HepG2 (cell line): ENCODE measurements around the gene ZNF511. TPM values are rescaled to one million over a fixed set of nuclear protein-coding genes. Genes with fewer than 3 reads are reported as not detected.

Source experiments
- ETV5 ChIP-seq: IDR thresholded peaks from 2 replicates; pipeline ENCODE4 v1.6.1; 2018; ENCODE audit warnings: missing biosample characterization, missing genetic modification reagents, inconsistent platforms, borderline replicate concordance
- NFE2L2 ChIP-seq: fragments of 150-350 bp; IDR thresholded peaks from 2 replicates; pipeline ENCODE4 v1.6.1; 2014; ENCODE audit warnings: low read length
- PCBP1 ChIP-seq: fragments of 200-400 bp; formaldehyde crosslinking; IDR thresholded peaks from 2 replicates; pipeline ENCODE4 v1.6.1; 2017; ENCODE audit warnings: mild to moderate bottlenecking, low read depth, low read length, borderline replicate concordance
- RERE ChIP-seq: IDR thresholded peaks from 2 replicates; pipeline ENCODE4 v1.6.1; 2016; ENCODE audit warnings: low read depth, missing genetic modification reagents, missing compliant biosample characterization
- SOX5 ChIP-seq: IDR thresholded peaks from 2 replicates; pipeline ENCODE4 v1.6.1; 2016; ENCODE audit warnings: borderline replicate concordance
- SP1 ChIP-seq, 2 experiments: fragments of 450-650 bp in 1 of 2; sonication (generic) in 1 of 2; formaldehyde crosslinking in 1 of 2; IDR thresholded peaks; 2 replicates each; pipeline versions ENCODE4 v1.4.0 to v1.6.1; 2016 to 2020; ENCODE audit warnings: missing genetic modification reagents in 1 of 2
- TAF1 ChIP-seq: sonication (generic); formaldehyde crosslinking; IDR thresholded peaks from 2 replicates; pipeline ENCODE4 v1.4.0; 2020; ENCODE audit warnings: missing genetic modification reagents
- THAP7 ChIP-seq: sonication (generic); formaldehyde crosslinking; IDR thresholded peaks from 2 replicates; pipeline ENCODE4 v1.8.1; 2023; ENCODE audit warnings: mild to moderate bottlenecking, missing genetic modification reagents
- ZMAT3 ChIP-seq: sonication (generic); formaldehyde crosslinking; conservative IDR thresholded peaks from 2 replicates; pipeline ENCODE4 v1.7.0; 2021; ENCODE audit warnings: missing genetic modification reagents
- ZNF501 ChIP-seq: sonication (generic); formaldehyde crosslinking; IDR thresholded peaks from 2 replicates; pipeline ENCODE4 v1.5.1; 2020; ENCODE audit warnings: mild to moderate bottlenecking, moderate library complexity, missing genetic modification reagents
- ZNF644 ChIP-seq: IDR thresholded peaks from 2 replicates; pipeline ENCODE4 v1.6.1; 2016; ENCODE audit warnings: low read depth
- ZSCAN9 ChIP-seq: IDR thresholded peaks from 2 replicates; pipeline ENCODE4 v1.6.1; 2016; ENCODE audit warnings: borderline replicate concordance
- polyA plus RNA-seq, 8 experiments: library from polyadenylated mRNA; depleted of rRNA in 3 of 8; stranded (reverse) in 7 of 8; unstranded in 1 of 8; fragments of >200 nt; fragmentation: Illumina TruSeq in 4 of 8; extraction: Trizol in 4 of 8; gene quantifications; 2 replicates each; pipeline versions ENCODE4 v1.2.1 to v1.2.3, GENCODE V29; 2011 to 2016; ENCODE audit warnings: low read depth in 4 of 8, missing spikeins in 1 of 8, mixed read lengths in 1 of 8; ENCODE audit not compliant: insufficient read depth in 1 of 8
- total RNA-seq, 5 experiments: library from RNA; depleted of rRNA; stranded (reverse); fragments of >200 nt; fragmentation: Illumina TruSeq; extraction: Trizol; gene quantifications; 2 replicates each; pipeline ENCODE4 v1.2.3, GENCODE V29; 2016; ENCODE audit warnings: low read depth in 1 of 5
- TF ChIP-seq, protein P1 (sequence below): sonication (generic); formaldehyde crosslinking; IDR thresholded peaks from 2 replicates; pipeline ENCODE4 v1.5.1; 2020; ENCODE audit warnings: missing genetic modification reagents, mild to moderate bottlenecking, borderline replicate concordance
- TF ChIP-seq, protein P2 (sequence below): IDR thresholded peaks from 2 replicates; pipeline ENCODE4 v1.6.1; 2016
- TF ChIP-seq, protein P3 (sequence below), 2 experiments: IDR thresholded peaks; 2 replicates each; pipeline ENCODE4 v1.6.1; 2011 to 2012; ENCODE audit warnings: low read length in 2 of 2, borderline replicate concordance in 1 of 2, low read depth in 1 of 2, mild to moderate bottlenecking in 1 of 2, moderate library complexity in 1 of 2
- TF ChIP-seq, protein P4 (sequence below): sonication (generic); formaldehyde crosslinking; IDR thresholded peaks from 2 replicates; pipeline ENCODE4 v1.5.0; 2020; ENCODE audit warnings: mild to moderate bottlenecking, low read depth, missing genetic modification reagents, borderline replicate concordance

Gene ZNF511
- total and polyA plus RNA-seq, 2 of the 13 experiments (the other 11 are each of a cell fraction or from before 2014, with no cell fraction given) = 35.6 to 66.4 TPM

GRCh38 chr10:133343558-133343957 lies 34.8 kb downstream of the ZNF511 start (continued):
- TF ChIP-seq RERE (CRISPR knock-in tag) = no peak
- no peak for TF ChIP-seq ZNF644
- no peak for TF ChIP-seq PCBP1
- TF ChIP-seq ZNF501 (CRISPR knock-in tag) = 0 out of 2 replicates have a peak, but pooled peaks have one; percentile 35
- no peak for TF ChIP-seq TAF1 (CRISPR knock-in tag)
- TF ChIP-seq NFE2L2 = peak; percentile 65
- no peak for TF ChIP-seq SP1 (IDR thresholded peaks at IDR 0.05)
- TF ChIP-seq SP1 (CRISPR knock-in tag; IDR thresholded peaks at IDR 0.05) = no peak
- TF ChIP-seq, protein P1, sequence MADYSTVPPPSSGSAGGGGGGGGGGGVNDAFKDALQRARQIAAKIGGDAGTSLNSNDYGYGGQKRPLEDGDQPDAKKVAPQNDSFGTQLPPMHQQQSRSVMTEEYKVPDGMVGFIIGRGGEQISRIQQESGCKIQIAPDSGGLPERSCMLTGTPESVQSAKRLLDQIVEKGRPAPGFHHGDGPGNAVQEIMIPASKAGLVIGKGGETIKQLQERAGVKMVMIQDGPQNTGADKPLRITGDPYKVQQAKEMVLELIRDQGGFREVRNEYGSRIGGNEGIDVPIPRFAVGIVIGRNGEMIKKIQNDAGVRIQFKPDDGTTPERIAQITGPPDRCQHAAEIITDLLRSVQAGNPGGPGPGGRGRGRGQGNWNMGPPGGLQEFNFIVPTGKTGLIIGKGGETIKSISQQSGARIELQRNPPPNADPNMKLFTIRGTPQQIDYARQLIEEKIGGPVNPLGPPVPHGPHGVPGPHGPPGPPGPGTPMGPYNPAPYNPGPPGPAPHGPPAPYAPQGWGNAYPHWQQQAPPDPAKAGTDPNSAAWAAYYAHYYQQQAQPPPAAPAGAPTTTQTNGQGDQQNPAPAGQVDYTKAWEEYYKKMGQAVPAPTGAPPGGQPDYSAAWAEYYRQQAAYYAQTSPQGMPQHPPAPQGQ (CRISPR knock-in tag) = no peak
- no peak for TF ChIP-seq ZSCAN9 (CRISPR knock-in tag)
- TF ChIP-seq, protein P2, sequence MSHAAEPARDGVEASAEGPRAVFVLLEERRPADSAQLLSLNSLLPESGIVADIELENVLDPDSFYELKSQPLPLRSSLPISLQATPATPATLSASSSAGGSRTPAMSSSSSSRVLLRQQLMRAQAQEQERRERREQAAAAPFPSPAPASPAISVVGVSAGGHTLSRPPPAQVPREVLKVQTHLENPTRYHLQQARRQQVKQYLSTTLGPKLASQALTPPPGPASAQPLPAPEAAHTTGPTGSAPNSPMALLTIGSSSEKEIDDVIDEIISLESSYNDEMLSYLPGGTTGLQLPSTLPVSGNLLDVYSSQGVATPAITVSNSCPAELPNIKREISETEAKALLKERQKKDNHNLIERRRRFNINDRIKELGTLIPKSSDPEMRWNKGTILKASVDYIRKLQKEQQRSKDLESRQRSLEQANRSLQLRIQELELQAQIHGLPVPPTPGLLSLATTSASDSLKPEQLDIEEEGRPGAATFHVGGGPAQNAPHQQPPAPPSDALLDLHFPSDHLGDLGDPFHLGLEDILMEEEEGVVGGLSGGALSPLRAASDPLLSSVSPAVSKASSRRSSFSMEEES (CRISPR knock-in tag) = no peak
- TF ChIP-seq THAP7 (CRISPR knock-in tag) = no peak
- TF ChIP-seq, protein P3, sequence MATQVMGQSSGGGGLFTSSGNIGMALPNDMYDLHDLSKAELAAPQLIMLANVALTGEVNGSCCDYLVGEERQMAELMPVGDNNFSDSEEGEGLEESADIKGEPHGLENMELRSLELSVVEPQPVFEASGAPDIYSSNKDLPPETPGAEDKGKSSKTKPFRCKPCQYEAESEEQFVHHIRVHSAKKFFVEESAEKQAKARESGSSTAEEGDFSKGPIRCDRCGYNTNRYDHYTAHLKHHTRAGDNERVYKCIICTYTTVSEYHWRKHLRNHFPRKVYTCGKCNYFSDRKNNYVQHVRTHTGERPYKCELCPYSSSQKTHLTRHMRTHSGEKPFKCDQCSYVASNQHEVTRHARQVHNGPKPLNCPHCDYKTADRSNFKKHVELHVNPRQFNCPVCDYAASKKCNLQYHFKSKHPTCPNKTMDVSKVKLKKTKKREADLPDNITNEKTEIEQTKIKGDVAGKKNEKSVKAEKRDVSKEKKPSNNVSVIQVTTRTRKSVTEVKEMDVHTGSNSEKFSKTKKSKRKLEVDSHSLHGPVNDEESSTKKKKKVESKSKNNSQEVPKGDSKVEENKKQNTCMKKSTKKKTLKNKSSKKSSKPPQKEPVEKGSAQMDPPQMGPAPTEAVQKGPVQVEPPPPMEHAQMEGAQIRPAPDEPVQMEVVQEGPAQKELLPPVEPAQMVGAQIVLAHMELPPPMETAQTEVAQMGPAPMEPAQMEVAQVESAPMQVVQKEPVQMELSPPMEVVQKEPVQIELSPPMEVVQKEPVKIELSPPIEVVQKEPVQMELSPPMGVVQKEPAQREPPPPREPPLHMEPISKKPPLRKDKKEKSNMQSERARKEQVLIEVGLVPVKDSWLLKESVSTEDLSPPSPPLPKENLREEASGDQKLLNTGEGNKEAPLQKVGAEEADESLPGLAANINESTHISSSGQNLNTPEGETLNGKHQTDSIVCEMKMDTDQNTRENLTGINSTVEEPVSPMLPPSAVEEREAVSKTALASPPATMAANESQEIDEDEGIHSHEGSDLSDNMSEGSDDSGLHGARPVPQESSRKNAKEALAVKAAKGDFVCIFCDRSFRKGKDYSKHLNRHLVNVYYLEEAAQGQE (IDR thresholded peaks at IDR 0.05; ENCODE audit: borderline replicate concordance in 1 of 2, low read depth in 1 of 2, low read length in 2 of 2) = no peak
- TF ChIP-seq ZMAT3 = no peak
- TF ChIP-seq SOX5 (CRISPR knock-in tag) = no peak
- TF ChIP-seq, protein P4, sequence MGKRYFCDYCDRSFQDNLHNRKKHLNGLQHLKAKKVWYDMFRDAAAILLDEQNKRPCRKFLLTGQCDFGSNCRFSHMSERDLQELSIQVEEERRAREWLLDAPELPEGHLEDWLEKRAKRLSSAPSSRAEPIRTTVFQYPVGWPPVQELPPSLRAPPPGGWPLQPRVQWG (CRISPR knock-in tag) = no peak
- peak; percentile 60; the same call in 1 of the 2 replicates for TF ChIP-seq ETV5 (CRISPR knock-in tag)
